ENCODE results near the gene AOC2. TPM values are rescaled to one million over a fixed set of nuclear protein-coding genes. Genes with fewer than 3 reads are reported as not detected.
"Not testable (repeated sequence)": the region's sequence is repeated elsewhere in the genome, so short reads cannot be mapped to it uniquely, and the experiment has no call there.

AOC2 gene
- total and polyA plus RNA-seq, 2 experiments from 2014 or later, result 1.1 to 1.3 TPM

- Histone ChIP-seq H3K4me1 (ENCODE audit: insufficient read depth) (no peaks in the 10 kb centered on the region), H3K79me2 (no peaks in the 10 kb centered on the region), H3K9me3 (ENCODE audit: low read depth) (no peaks in the 10 kb centered on the region), H3K4me2 (no peak overlapping the region), H3K4me3 (no peak overlapping the region), H3K27me3 (no peaks in the 10 kb centered on the region), H3K36me3 (replicated peaks; ENCODE audit: insufficient read depth, low read depth) (no peaks in the 10 kb centered on the region), H3K27ac (no peak overlapping the region), H4K20me1 (ENCODE audit: insufficient read depth, poor library complexity, severe bottlenecking) (no peaks in the 10 kb centered on the region), H2AFZ (no peak overlapping the region), H3K9me2 (replicated peaks; ENCODE audit: insufficient read depth) (no peaks in the 10 kb centered on the region)
- DNase-seq (ENCODE audit: low spot score), result no peak
- 69% methylated on average over 7 of the region's 7 CpGs for WGBS (ENCODE audit: low lambda C conversion rate, missing lambda C conversion rate)
- TF ChIP-seq EZH2phosphoT487 (IDR thresholded peaks at IDR 0.05; ENCODE audit: low read depth, severe bottlenecking, unreplicated experiment) (no peak), CTCF (IDR thresholded peaks at IDR 0.05; ENCODE audit: poor library complexity) (no peak), EZH2 (IDR thresholded peaks at IDR 0.05; ENCODE audit: borderline replicate concordance) (no peak)
Observed at GRCh38 chr17:42865638-42866094, 21.3 kb downstream of the AOC2 start.

- WGBS (ENCODE audit: low lambda C conversion rate, missing lambda C conversion rate), result 80% methylated on average over 4 of the region's 4 CpGs
Observed at GRCh38 chr17:42866216-42866615, 21.8 kb downstream of the AOC2 start.

GRCh38 chr17:42866631-42867575 is 22.5 kb downstream of the AOC2 start:
- WGBS (ENCODE audit: low lambda C conversion rate, missing lambda C conversion rate), result 49% methylated on average over 11 of the region's 12 CpGs
- H4K20me1 ChIP-seq (ENCODE audit: insufficient read depth, poor library complexity, severe bottlenecking), result no peaks in the 10 kb centered on the region

More at GRCh38 chr17:42866216-42866615, 21.8 kb downstream of the AOC2 start:
- Histone ChIP-seq H3K36me3 (replicated peaks; ENCODE audit: insufficient read depth, low read depth) (no peaks in the 10 kb centered on the region), H3K9me2 (replicated peaks; ENCODE audit: insufficient read depth) (no peaks in the 10 kb centered on the region), H3K27me3 (no peaks in the 10 kb centered on the region), H3K27ac (no peak overlapping the region), H3K4me1 (ENCODE audit: insufficient read depth) (no peaks in the 10 kb centered on the region), H3K4me2 (no peak overlapping the region), H3K9me3 (ENCODE audit: low read depth) (no peaks in the 10 kb centered on the region), H4K20me1 (ENCODE audit: insufficient read depth, poor library complexity, severe bottlenecking) (no peaks in the 10 kb centered on the region), H2AFZ (no peak overlapping the region), H3K79me2 (no peaks in the 10 kb centered on the region), H3K4me3 (no peak overlapping the region)
- no peak for DNase-seq (ENCODE audit: low spot score)
- TF ChIP-seq EZH2phosphoT487 (IDR thresholded peaks at IDR 0.05; ENCODE audit: low read depth, severe bottlenecking, unreplicated experiment), result no peak
- TF ChIP-seq EZH2 (IDR thresholded peaks at IDR 0.05; ENCODE audit: borderline replicate concordance), result no peak
- no peak for TF ChIP-seq CTCF (IDR thresholded peaks at IDR 0.05; ENCODE audit: poor library complexity)

GRCh38 chr17:42867694-42868261 is 23.4 kb downstream of the AOC2 start:
- H2AFZ ChIP-seq; H3K4me3 ChIP-seq; H3K4me2 ChIP-seq; H3K4me1 ChIP-seq (ENCODE audit: insufficient read depth); H3K27me3 ChIP-seq; DNase-seq (ENCODE audit: low spot score); H3K79me2 ChIP-seq; H3K36me3 ChIP-seq (replicated peaks; ENCODE audit: insufficient read depth, low read depth); H4K20me1 ChIP-seq (ENCODE audit: insufficient read depth, poor library complexity, severe bottlenecking); H3K27ac ChIP-seq; H3K9me2 ChIP-seq (replicated peaks; ENCODE audit: insufficient read depth); H3K9me3 ChIP-seq (ENCODE audit: low read depth): not testable (repeated sequence)
- 93% methylated on average over 18 of the region's 21 CpGs for WGBS (ENCODE audit: low lambda C conversion rate, missing lambda C conversion rate)

More at GRCh38 chr17:42866631-42867575, 22.5 kb downstream of the AOC2 start:
- H3K4me1 ChIP-seq (ENCODE audit: insufficient read depth), result no peaks in the 10 kb centered on the region
- H3K36me3 ChIP-seq (replicated peaks; ENCODE audit: insufficient read depth, low read depth), result no peaks in the 10 kb centered on the region
- H3K27ac ChIP-seq, result no peak overlapping the region
- no peak overlapping the region for H3K4me3 ChIP-seq
- H3K9me3 ChIP-seq (ENCODE audit: low read depth), result no peaks in the 10 kb centered on the region
- DNase-seq (ENCODE audit: low spot score), result no peak
- H2AFZ ChIP-seq, result no peak overlapping the region
- no peaks in the 10 kb centered on the region for H3K9me2 ChIP-seq (replicated peaks; ENCODE audit: insufficient read depth)
- no peaks in the 10 kb centered on the region for H3K27me3 ChIP-seq
- H3K4me2 ChIP-seq, result peak overlapping the region; percentile 46
- H3K79me2 ChIP-seq, result no peaks in the 10 kb centered on the region
- TF ChIP-seq CTCF (IDR thresholded peaks at IDR 0.05; ENCODE audit: poor library complexity) (no peak), EZH2 (IDR thresholded peaks at IDR 0.05; ENCODE audit: borderline replicate concordance) (no peak), EZH2phosphoT487 (IDR thresholded peaks at IDR 0.05; ENCODE audit: low read depth, severe bottlenecking, unreplicated experiment) (no peak)

Data from hepatocyte (in vitro differentiated cells).